ENCODE data around the gene PRKG2.

- TF ChIP-seq EP300 (IDR thresholded peaks at IDR 0.05) (no peak), POLR2AphosphoS5 (IDR thresholded peaks at IDR 0.05) (no peak), CTCF (IDR thresholded peaks at IDR 0.05) (no peak)
These were observed 41.8 kb downstream of the PRKG2 start for GRCh38 chr4:81173213-81173612.
